HEK293T (cell line): ENCODE results near the gene TJP2.

Experiments
- ARNT ChIP-seq: fragments of 450-650 bp; IDR thresholded peaks from 2 replicates; pipeline ENCODE4 v1.6.1; 2017; ENCODE audit warnings: mild to moderate bottlenecking
- BHLHE40 ChIP-seq: fragments of 450-650 bp; IDR thresholded peaks from 2 replicates; pipeline ENCODE4 v1.6.1; 2016; ENCODE audit warnings: mild to moderate bottlenecking, moderate library complexity, borderline replicate concordance
- CTBP1 ChIP-seq: fragments of 450-650 bp; IDR thresholded peaks from 2 replicates; pipeline ENCODE4 v1.6.1; 2016; ENCODE audit warnings: borderline replicate concordance
- FOXK2 ChIP-seq: fragments of 450-650 bp; IDR thresholded peaks from 2 replicates; pipeline ENCODE4 v1.6.1; 2016; ENCODE audit warnings: mild to moderate bottlenecking
- SP1 ChIP-seq: fragments of 450-650 bp; IDR thresholded peaks from 2 replicates; pipeline ENCODE4 v1.6.1; 2017

DNA sequence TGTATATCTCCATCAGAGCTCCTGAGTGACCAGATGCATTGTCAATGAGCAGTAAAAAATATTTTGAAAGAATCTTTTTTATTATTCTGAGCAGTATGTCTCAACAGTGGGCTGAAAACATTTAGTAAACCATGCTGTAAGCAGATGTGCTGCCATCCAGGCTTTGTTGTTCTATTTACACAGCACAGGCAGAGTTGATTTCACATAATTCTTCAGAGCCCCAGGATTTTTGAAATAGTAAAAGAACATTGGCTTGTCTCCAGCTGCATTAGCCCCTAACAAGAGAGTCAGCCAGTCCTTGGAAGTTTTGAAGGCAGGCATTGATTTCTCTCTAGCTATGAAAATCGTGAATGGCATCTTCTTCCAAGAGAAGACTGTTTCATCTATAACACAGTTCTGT lies 125.7 kb downstream of the TJP2 start:
- no peak for TF ChIP-seq SP1
- no peak for TF ChIP-seq BHLHE40
- no peak for TF ChIP-seq CTBP1
- no peak for TF ChIP-seq FOXK2
- no peak for TF ChIP-seq ARNT
